Fibroblast of skin of back (primary cell): ENCODE results near the gene MRPL55. TPM values are rescaled to one million over a fixed set of nuclear protein-coding genes. Genes with fewer than 3 reads are reported as not detected.

Experiments
- DNase-seq: peaks from one replicate; pipeline ENCODE4 v3.0.0-alpha.2; 2013
- polyA plus RNA-seq, 2 experiments: library from polyadenylated mRNA; unstranded; fragments of 120-200 nt; gene quantifications; one replicate each; pipeline ENCODE4 v1.2.1, GENCODE V29; 2013; ENCODE audit not compliant: insufficient read length in 2 of 2

MRPL55 gene
- 44.7 TPM for polyA plus RNA-seq (2013, experiment 1 of 2; ENCODE audit: insufficient read length)
- polyA plus RNA-seq (2013, experiment 2 of 2; ENCODE audit: insufficient read length), result 30.9 TPM

GRCh38 chr1:228109073-228109961, at the start of gene MRPL55:
TSS of gene MRPL55 (minus strand) at chr1:228109299. CDS start at chr1:228108260, 1,039 bp downstream.
- peak; percentile 93 for DNase-seq

- DNase-seq, result no peak
Observed at GRCh38 chr1:228158151-228159007, 49.3 kb upstream of the MRPL55 start.

GRCh38 chr1:228157729-228158126, 48.6 kb upstream of the MRPL55 start:
- no peak for DNase-seq

- no peak for DNase-seq
Observed at GRCh38 chr1:228156941-228157728, 48.0 kb upstream of the MRPL55 start.

- no peak for DNase-seq
Observed at GRCh38 chr1:228156515-228156881, 47.4 kb upstream of the MRPL55 start.

GRCh38 chr1:228155596-228156514, 46.8 kb upstream of the MRPL55 start:
- DNase-seq, result no peak

- no peak for DNase-seq
Observed at GRCh38 chr1:228154670-228155571, 45.8 kb upstream of the MRPL55 start.

GRCh38 chr1:228154021-228154669, 45.0 kb upstream of the MRPL55 start:
- no peak for DNase-seq

- DNase-seq, result no peak
Observed at GRCh38 chr1:228152918-228153258, 43.8 kb upstream of the MRPL55 start.

GRCh38 chr1:228152097-228152917, 43.2 kb upstream of the MRPL55 start:
- DNase-seq, result no peak

GRCh38 chr1:228151180-228151925, 42.3 kb upstream of the MRPL55 start:
- no peak for DNase-seq

GRCh38 chr1:228150461-228151179, 41.5 kb upstream of the MRPL55 start:
- peak; percentile 48 for DNase-seq

- no peak for DNase-seq
Observed at GRCh38 chr1:228150120-228150460, 41.0 kb upstream of the MRPL55 start.

- no peak for DNase-seq
Observed at GRCh38 chr1:228149406-228150119, 40.5 kb upstream of the MRPL55 start, which contains the start of gene GJC2. TSS of gene GJC2 (plus strand) at chr1:228149930. CDS start at chr1:228157759, 7,829 bp downstream.

- DNase-seq, result no peak
Observed at GRCh38 chr1:228148935-228149405, 39.9 kb upstream of the MRPL55 start.

- no peak for DNase-seq
Observed at GRCh38 chr1:228148196-228148861, 39.2 kb upstream of the MRPL55 start.
